Measurements from ENCODE around the gene SON.

SON gene

GRCh38 chr21:33511639-33512038 lies 31.2 kb upstream of the SON start:
- Histone ChIP-seq H3K4me1 (ENCODE audit: control insufficient read depth, insufficient read depth, low read length) (no peaks in the 10 kb centered on the region), H3K4me3 (ENCODE audit: low read depth, low read length) (no peak overlapping the region), H3K36me3 (ENCODE audit: control insufficient read depth in 2 of 2, insufficient read depth in 1 of 2, low read length in 2 of 2) (peaks cover 91 to 97% of the 10 kb centered on the region in 2 experiments), H3K9me3 (ENCODE audit: control insufficient read depth, insufficient read depth, low read depth, low read length) (no peaks in the 10 kb centered on the region), H3K27ac (ENCODE audit: extremely low read depth, low read depth, low read length) (no peak overlapping the region)
- POLR2A ChIA-PET = interaction anchor here (0.6 to 0.7 kb wide), 2 partner anchors 38 to 71 kb away, joined by 7 read pairs; no protein-coding TSS in a partner anchor
- CTCF ChIA-PET = interaction anchor here (1.3 kb wide), 1 partner anchor 94 kb away, joined by 3 read pairs; no protein-coding TSS in a partner anchor
- TF ChIP-seq ZNF792 (tag by site-specific recombination; IDR thresholded peaks at IDR 0.05) = no peak
- no peak for TF ChIP-seq ZNF175 (tag by site-specific recombination; IDR thresholded peaks at IDR 0.05)
- TF ChIP-seq ZBTB44 (tag by site-specific recombination; IDR thresholded peaks at IDR 0.05) = no peak
- no peak for TF ChIP-seq EGR2 (tag by site-specific recombination; IDR thresholded peaks at IDR 0.05; ENCODE audit: low read depth)
- no peak for TF ChIP-seq ZNF433 (tag by site-specific recombination; IDR thresholded peaks at IDR 0.05; ENCODE audit: low read depth)
- TF ChIP-seq, protein P1, sequence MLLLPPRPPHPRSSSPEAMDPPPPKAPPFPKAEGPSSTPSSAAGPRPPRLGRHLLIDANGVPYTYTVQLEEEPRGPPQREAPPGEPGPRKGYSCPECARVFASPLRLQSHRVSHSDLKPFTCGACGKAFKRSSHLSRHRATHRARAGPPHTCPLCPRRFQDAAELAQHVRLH (tag by site-specific recombination; IDR thresholded peaks at IDR 0.05) = no peak
- no peak for TF ChIP-seq ZNF121 (tag by site-specific recombination; IDR thresholded peaks at IDR 0.05)
- no peak for TF ChIP-seq ZNF501 (tag by site-specific recombination; IDR thresholded peaks at IDR 0.05)
- TF ChIP-seq, protein P2, sequence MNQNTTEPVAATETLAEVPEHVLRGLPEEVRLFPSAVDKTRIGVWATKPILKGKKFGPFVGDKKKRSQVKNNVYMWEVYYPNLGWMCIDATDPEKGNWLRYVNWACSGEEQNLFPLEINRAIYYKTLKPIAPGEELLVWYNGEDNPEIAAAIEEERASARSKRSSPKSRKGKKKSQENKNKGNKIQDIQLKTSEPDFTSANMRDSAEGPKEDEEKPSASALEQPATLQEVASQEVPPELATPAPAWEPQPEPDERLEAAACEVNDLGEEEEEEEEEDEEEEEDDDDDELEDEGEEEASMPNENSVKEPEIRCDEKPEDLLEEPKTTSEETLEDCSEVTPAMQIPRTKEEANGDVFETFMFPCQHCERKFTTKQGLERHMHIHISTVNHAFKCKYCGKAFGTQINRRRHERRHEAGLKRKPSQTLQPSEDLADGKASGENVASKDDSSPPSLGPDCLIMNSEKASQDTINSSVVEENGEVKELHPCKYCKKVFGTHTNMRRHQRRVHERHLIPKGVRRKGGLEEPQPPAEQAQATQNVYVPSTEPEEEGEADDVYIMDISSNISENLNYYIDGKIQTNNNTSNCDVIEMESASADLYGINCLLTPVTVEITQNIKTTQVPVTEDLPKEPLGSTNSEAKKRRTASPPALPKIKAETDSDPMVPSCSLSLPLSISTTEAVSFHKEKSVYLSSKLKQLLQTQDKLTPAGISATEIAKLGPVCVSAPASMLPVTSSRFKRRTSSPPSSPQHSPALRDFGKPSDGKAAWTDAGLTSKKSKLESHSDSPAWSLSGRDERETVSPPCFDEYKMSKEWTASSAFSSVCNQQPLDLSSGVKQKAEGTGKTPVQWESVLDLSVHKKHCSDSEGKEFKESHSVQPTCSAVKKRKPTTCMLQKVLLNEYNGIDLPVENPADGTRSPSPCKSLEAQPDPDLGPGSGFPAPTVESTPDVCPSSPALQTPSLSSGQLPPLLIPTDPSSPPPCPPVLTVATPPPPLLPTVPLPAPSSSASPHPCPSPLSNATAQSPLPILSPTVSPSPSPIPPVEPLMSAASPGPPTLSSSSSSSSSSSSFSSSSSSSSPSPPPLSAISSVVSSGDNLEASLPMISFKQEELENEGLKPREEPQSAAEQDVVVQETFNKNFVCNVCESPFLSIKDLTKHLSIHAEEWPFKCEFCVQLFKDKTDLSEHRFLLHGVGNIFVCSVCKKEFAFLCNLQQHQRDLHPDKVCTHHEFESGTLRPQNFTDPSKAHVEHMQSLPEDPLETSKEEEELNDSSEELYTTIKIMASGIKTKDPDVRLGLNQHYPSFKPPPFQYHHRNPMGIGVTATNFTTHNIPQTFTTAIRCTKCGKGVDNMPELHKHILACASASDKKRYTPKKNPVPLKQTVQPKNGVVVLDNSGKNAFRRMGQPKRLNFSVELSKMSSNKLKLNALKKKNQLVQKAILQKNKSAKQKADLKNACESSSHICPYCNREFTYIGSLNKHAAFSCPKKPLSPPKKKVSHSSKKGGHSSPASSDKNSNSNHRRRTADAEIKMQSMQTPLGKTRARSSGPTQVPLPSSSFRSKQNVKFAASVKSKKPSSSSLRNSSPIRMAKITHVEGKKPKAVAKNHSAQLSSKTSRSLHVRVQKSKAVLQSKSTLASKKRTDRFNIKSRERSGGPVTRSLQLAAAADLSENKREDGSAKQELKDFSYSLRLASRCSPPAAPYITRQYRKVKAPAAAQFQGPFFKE (tag by site-specific recombination; IDR thresholded peaks at IDR 0.05; ENCODE audit: borderline replicate concordance) = no peak
- no peak for TF ChIP-seq ZBTB7A (tag by site-specific recombination; IDR thresholded peaks at IDR 0.05; ENCODE audit: low read depth)

DNA sequence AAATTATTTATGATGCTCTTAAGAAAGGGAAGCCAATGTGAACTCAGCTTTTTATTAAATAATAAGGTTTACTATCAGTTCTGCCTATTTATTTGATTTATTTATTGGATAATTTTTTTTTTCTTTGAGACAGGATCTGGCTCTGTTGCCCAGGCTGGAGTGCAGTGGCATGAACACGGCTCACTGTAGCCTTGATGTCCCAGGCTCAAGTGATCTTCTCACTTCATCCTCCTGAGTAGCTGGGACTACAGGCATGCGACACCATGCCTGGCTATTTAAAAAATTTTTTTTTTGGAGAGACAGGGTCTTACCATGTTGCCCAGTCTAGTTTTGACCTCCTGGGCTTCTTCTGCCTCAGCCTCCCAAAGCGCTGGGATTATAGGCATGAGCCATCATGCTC lies 30.4 kb upstream of the SON start:
- Histone ChIP-seq H3K4me3 (ENCODE audit: low read depth, low read length) (no peak overlapping the region), H3K9me3 (ENCODE audit: control insufficient read depth, insufficient read depth, low read depth, low read length) (no peaks in the 10 kb centered on the region)
- POLR2A ChIA-PET = no interaction called here

More for the DNA sequence above, 30.4 kb upstream of the SON start:
- TF ChIP-seq IKZF3 (tag by site-specific recombination; IDR thresholded peaks at IDR 0.05) = no peak
- TF ChIP-seq, protein P3, sequence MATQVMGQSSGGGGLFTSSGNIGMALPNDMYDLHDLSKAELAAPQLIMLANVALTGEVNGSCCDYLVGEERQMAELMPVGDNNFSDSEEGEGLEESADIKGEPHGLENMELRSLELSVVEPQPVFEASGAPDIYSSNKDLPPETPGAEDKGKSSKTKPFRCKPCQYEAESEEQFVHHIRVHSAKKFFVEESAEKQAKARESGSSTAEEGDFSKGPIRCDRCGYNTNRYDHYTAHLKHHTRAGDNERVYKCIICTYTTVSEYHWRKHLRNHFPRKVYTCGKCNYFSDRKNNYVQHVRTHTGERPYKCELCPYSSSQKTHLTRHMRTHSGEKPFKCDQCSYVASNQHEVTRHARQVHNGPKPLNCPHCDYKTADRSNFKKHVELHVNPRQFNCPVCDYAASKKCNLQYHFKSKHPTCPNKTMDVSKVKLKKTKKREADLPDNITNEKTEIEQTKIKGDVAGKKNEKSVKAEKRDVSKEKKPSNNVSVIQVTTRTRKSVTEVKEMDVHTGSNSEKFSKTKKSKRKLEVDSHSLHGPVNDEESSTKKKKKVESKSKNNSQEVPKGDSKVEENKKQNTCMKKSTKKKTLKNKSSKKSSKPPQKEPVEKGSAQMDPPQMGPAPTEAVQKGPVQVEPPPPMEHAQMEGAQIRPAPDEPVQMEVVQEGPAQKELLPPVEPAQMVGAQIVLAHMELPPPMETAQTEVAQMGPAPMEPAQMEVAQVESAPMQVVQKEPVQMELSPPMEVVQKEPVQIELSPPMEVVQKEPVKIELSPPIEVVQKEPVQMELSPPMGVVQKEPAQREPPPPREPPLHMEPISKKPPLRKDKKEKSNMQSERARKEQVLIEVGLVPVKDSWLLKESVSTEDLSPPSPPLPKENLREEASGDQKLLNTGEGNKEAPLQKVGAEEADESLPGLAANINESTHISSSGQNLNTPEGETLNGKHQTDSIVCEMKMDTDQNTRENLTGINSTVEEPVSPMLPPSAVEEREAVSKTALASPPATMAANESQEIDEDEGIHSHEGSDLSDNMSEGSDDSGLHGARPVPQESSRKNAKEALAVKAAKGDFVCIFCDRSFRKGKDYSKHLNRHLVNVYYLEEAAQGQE (tag by site-specific recombination; IDR thresholded peaks at IDR 0.05) = no peak
- peak; percentile 82 for TF ChIP-seq ZNF121 (tag by site-specific recombination; IDR thresholded peaks at IDR 0.05)
- TF ChIP-seq ZFHX2 (tag by site-specific recombination; conservative IDR thresholded peaks at IDR 0.05) = no peak
- H3K4me1 ChIP-seq (ENCODE audit: control insufficient read depth, insufficient read depth, low read length) = no peaks in the 10 kb centered on the region
- H3K36me3 ChIP-seq (ENCODE audit: control insufficient read depth in 2 of 2, insufficient read depth in 1 of 2, low read length in 2 of 2) = peaks cover 91 to 97% of the 10 kb centered on the region in 2 experiments
- no peak overlapping the region for H3K27ac ChIP-seq (ENCODE audit: extremely low read depth, low read depth, low read length)
- CTCF ChIA-PET = interaction anchor here (0.6 to 1.3 kb wide), 2 partner anchors 14 to 93 kb away, joined by 3 read pairs; no protein-coding TSS in a partner anchor

Measured in HEK293 (cell line).